NOMO-1 treated with DMSO at 0.1 percent for 48 hours (cell line): ENCODE results near the gene OR5K3.
A peak's percentile ranks its signal among the peaks of the same experiment; 100 is the strongest.
"Not testable (repeated sequence)": the region's sequence is repeated elsewhere in the genome, so short reads cannot be mapped to it uniquely, and the experiment has no call there.

Experiments
- DNase-seq: peaks from one replicate; lab custom pipeline; 2025; ENCODE audit not compliant: unreplicated experiment; lab: John Stamatoyannopoulos, UW

Gene OR5K3, protein sequence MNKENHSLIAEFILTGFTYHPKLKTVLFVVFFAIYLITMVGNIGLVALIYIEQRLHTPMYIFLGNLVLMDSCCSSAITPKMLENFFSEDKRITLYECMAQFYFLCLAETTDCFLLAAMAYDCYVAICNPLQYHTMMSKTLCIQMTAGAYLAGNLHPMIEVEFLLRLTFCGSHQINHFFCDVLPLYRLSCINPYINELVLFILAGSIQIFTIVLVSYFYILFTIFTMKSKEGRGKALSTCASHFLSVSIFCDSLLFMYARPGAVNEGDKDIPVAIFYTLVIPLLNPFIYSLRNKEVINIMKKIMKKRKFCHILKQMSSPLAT

DNA sequence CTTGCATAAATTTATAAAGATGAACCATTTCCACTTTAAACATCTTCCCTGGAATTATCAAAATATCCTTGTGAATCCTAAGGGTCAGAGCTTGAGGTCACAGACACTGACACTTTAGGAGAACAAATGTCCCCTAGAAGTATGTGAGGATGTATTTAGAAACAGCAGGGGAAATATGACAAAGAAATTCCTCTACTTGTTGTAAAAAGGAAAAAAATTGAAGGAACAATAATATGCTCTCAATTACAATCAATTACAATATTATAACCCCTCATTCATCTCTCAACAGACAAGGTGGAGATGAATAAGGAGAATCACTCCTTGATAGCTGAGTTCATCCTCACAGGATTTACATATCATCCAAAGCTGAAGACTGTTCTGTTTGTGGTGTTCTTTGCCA is at the start of gene OR5K3:
Gene OR5K3, plus strand, starts transcription at position 301 of the 400 bp plus-strand sequence. Its CDS starts 0 bp downstream, at position 301.
- no peak for DNase-seq

DNA sequence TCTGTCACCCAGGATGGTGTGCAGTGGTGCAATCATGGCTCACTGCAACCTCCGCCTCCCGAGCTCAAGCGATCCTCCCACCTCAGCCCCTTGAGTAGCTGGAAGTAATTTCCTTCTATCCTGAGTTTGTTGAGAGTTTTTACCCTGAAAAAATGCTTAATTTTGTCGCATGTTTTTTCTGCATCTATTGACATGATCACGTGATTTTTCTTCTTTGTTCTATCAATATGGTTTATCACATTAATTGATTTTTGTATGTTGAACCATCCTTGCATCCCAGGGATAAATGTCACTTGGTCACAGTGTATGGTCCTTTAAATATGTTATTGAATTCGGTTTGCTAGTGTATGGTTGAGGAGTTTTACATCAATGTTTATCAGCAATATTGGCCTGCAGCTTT is 48.7 kb upstream of the OR5K3 start:
- DNase-seq: no peak

DNA sequence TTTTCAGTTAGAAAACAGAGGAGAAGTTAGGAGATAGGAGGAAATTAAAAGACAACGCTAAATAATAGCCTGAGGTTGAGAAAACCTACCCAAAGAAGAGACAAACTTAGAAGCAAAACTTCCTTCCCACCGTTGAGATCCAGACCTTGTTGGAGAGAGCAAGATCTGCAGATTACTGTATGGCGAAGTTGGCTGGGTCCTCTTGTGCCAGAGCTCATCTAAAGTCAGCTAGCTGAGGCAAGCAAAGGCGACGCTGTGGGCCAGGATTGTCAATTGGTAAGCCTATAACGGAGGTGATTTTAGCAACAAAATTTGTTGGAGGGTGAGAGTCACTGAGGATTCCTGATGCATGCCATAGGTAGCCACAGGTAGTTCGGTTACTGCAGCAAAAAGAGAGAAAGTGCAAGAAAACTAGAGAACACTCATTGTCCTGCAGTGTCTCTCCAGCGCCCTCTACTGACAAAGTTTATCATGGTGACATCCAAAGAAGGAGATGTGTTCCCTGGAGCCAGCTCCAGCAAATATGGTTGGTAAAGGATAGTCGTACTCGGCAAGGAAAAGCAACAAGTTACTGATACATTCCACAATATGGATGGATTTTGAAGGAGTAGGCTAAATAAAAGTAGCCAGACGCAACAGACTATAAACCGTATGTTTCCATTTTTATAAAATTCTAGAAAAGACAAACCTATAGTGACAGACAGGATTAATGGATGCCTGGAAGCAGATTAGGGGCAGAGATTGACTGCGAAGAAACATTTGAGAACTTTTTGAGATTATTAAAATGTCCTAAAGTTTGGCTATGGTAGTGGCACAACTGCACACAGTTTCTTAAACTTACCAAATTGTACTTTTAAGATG is 46.6 kb upstream of the OR5K3 start:
- DNase-seq: peak; percentile 26

DNA sequence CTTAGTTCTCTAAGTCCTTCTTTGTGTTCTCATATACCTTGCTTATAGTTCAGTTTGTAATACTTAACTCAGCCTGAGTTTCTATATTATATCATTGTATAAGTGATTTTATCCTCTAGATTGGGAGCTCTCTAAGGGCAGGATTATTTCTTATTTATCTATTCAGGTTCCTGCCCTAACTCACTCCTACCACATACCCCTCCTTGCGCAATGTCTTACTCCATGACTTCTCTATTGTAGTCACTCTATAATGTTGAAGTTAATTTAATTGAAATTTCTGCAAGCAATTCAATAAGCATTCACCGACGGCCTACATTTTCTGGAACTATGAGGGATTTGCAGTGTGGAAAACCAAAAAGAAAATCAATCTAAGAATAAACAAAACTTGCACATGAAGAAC is 40.4 kb upstream of the OR5K3 start:
- no peak for DNase-seq

DNA sequence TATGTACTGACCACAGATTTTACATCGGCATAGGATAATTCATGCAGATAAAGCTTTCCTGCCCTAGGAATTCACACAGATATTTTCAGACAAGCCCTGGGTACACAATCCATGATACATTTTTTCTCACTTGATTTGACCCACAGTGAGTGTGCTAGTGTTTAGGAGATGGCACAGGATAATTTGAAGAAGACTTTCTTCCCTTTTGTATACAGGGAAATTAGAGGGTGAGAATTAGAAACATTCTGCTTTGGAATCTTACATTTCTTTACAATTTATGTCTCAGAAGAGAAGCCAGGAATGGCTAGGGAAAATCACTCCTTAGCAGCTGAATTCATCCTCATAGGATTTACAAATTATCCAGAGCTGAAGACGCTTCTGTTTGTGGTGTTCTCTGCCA is 36.9 kb upstream of the OR5K3 start, which contains the start of gene OR5K4:
Gene OR5K4, plus strand, starts transcription at position 301 of the 400 bp plus-strand sequence. Its CDS starts 0 bp downstream, at position 301.
- DNase-seq: no peak

DNA sequence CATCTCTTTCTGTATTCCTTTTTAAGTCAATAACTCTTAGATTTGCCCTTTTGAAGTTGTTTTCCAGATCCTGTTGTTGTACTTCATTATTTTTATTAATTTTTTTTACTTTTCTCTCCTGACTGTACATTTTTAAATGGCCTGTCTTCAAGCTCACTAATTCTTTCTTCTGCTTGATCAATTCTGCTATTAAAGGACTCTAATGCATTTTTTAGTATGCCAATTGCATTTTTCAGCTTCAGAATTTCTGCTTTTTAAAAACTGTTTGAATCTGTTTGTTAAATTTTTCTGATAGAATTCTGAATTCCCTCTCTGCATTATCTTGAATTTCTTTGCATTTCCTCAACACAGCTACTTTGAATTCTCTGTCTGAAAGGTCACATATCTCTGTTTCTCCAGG is 31.2 kb upstream of the OR5K3 start:
- no peak for DNase-seq

DNA sequence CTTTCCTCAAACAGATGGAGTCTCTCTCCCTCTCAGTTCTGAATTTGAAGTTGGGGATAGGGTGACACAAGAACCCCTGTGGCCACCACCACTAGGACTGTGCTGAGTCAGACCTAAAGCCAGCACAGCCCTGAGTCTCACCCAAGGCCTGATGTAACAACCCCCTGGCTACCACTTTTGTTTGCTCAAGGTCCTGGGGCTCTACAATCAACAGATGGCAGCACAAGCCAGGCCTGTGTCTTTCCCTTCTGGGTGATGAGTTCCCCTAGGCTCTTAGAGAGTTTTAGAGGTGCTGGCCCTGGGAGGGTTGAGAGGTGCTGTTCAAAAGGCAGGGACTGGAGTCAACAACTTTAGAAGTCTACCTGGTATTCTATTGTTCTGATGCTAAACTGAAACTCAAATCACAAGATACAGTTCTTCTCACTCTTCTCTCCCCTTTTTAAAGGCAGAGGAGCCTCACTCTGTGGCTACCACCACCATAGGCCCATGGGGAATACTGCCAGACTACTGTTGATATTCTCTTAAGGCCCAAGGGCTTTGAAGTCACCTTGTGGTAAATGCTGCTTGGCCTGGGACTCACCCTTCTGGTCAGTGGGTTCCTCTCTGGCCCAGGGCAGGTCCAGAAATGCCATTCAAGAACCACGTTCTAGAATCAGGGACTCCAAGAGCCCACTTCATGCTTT is 30.3 kb upstream of the OR5K3 start:
- DNase-seq: no peak

DNA sequence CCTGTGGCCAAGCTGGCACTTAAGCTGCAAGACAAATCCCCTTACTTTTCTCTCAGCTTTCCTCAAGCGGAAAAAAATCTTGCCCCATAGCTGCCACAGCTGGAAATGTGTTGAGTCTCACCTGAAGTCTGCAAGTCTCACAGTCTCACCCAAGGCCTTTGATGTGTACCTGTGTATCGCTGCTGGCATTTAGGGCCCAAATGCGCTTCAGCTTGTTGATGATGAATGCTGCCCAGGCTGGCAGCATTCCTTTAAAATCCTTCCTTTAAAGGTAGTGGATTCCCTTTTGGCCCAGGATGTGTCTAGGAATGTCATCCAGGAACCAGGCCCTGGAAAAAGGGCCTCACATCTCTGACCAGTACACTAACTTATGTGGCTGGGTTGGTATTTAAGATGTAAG is 29.8 kb upstream of the OR5K3 start:
- DNase-seq: no peak

DNA sequence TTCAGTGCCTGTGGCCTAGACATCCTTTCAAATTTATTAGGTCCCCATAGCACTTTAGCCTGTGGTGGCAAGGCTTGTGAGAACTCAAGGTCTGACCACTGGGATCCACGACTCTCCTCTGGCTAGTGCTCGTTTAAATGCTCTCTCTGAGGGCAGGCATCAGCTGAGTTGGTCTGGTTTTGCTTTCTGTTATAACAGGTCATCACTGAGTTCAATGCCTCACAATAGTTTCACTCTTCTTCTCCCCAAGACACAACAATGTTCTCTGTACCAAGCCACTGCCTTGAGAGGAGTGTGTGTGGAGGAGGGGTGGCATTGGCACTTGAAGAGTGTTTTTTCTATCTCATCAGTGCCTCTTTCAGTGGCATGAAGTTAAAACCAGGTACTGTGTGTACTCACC is 29.2 kb upstream of the OR5K3 start:
- DNase-seq: no peak

DNA sequence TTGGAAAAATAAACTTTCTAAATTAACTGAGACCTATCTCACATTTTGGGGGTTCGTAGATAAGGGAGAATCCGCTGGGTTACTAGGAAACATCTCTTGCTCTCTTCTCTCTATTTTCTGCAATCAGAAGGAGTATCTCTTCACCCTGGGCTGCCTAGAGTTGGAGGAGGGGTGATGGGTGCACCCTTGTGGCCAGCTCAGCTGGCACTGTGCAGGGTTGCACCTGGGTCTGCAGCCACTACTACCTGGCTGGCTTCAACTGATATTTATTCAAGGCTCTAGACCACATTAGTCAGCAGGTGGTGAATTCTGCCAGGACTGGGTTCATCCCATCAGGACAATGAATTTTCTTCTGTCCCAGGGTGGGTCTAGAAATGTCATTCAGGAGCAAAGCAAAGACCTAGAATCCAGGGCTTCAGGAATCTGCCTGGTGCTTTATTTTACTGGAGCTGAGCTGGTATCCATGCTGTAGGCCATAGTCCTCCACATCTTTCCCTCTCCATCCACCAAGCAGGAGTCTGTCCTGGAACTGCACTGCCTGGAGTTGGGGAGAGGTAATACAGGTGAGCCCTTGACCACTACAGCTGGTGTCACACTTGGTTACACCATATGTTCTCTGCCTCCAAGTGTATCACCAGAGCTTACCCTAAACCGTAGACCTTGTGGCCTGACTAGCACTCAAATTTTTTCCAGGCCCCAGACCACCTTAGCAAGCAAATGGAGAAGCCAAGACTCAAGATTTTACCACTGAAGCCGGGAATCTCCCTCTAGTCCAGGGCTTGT is 22.8 kb upstream of the OR5K3 start:
- DNase-seq: no peak

DNA sequence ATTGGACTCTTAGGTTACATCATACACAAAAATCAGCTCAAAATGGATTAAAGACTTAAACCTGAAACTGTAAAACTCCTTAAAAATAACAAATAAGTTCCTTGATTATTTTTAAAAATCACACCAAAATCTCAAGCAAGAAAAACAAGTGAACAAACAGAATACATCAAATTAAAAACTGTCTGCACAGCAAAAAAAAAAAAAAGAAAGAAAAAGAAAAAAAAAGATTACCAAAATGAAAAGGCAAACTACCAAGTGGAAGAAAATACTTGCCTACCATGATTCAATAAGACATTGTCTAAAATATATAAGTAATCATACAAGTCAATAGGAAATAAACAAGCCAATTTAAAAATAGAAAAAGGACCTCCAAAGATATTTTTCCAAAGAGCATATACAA is 19.3 kb upstream of the OR5K3 start:
- no peak for DNase-seq

DNA sequence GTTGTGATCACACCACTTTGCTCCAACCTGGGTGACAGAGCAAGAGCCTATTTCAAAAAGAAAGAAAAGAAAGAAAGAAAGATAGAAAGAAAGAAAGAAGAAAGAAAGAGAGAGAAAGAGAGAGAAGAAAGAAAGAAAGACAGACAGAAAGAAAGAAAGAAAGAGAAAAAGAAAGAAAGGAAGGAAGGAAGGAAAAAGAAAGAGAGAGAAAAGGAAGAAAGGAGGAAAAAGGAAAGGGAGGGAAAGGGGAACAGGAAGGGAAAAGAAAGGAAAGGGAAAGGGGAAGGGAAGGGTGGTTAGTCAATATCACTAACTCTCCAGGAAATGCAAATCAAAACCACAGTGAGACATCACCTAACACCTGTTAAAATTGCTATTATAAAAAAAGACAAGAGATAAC is 18.6 kb upstream of the OR5K3 start:
- DNase-seq: no peak

DNA sequence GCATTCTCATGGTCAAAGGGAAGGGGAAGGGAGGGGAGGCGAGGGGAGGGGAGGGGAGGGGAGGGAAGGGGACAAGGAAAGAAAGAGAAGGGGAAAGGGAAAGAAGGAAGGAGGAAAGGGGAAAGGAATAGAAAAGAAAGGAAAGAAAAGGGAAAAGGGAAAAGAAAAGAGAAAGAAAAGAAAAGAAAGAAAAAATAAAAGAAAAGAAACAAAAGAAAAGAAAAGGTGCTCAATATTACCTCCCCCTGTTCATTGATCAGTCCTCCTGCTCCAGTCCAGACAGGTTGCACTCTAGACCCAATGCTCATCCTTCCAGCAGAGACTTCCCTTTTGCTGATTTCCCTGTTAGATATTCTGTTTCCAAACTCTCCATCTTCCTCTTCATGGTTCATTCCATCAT is 18.0 kb upstream of the OR5K3 start:
- no peak for DNase-seq

DNA sequence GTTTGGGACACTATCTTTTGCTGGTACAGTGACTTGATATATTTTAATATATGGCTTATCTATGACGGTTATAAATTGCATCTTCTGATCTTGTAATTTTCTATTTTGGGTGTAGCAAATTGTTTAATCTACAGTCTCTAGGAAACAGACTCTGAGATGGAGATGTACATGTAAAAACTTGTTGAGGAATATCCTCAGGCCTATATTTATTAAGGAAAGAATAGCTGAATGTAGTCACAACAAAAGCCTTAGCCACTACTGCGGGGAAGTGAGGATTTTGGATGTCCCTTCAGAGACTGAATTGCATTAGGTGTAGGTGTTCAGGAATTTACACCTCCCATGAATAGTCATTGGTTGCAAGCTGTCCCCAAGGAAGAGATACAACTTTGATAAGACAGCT is 13.8 kb upstream of the OR5K3 start:
- no peak for DNase-seq

DNA sequence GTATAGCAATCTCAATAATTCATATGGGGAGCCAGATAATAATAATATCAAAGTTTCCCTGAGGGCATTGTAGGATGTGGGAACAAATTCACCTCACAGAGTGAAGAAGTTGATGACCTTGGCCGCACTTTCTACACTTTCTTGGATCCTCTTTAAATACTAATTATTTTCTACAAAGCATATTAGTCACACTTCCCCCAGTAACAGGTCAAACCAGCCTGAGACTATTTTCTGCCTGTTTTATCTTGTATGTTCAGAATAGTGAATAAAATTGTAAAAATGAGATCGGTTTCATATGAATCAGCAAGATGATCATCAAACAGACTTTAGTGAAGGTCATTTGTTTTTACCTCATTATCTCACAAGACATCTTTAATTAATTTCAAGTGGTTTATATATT is 2.3 kb upstream of the OR5K3 start:
- no peak for DNase-seq

DNA sequence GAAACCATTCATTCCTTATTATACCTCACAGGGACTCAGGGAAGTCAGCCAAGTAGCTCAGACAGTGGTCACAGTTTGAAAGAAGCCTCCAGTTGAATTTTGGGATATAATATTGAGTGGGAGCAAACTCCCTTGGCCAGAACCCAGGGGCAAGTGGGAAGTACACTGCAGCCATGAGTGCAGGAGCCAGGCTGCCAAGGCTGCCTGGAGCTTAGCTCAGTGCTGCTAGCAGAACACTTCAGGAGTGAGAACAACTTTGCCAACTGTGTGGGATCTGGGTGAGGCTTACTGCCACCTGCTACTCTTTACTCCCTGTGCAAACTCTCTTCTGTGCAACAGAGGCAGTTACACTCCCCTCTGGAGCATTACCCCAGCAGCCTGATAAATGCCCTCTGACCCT is 4.6 kb downstream of the OR5K3 start:
- DNase-seq: no peak

DNA sequence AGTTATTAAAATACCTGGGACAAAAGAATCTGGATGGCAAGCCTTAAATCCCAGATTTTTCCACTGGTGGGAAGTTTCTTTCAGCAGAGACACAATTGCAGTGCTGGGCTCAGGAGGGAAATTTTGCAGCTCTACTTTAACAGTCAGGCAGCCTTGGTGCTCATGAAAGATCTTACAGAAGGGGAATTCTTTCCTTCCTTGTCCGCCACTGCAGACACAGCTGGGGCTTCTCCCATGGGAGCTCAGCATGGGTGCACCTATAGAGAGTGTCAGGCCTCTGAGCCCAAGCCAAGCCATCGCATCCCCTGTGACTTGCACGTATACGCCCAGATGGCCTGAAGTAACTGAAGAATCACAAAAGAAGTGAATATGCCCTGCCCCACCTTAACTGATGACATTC is 6.0 kb downstream of the OR5K3 start:
- not testable (repeated sequence) for DNase-seq

DNA sequence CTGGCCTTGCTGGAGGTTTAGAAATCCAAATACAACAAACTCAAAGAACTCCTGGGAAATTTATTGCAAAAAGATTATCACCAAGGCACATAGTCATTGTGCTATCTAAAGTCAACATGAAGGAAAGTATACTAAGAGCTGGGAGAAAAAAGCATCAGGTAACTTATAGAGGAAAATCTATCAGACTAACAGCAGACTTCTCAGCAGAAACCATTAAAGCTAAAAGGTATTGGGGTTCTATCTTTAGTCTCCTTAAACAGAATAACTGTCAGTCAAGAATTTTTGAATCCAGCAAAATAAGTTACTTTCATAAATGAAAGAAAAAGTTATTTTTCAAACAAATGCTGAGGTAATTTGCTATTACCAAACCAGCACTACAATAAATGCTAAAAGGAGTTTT is 8.0 kb downstream of the OR5K3 start:
- DNase-seq: no peak

DNA sequence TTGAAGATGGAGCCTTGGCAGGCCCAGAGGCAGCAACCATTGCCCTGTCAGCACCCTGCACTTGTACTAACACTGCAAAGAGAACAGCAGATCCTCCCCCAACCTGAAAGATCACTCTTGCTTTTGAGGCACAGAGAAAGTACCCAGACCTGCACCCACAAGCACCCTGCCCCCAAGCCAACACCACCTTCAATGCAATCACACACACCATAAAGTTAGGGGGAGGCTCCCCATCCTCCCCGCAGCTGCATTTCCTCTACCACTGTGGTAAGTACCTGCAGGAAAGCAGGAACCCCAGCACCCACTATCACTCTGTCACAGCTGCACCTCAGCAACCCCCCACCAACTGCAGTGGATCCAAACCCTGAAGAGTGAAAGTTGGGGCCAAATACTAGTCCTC is 12.0 kb downstream of the OR5K3 start:
- no peak for DNase-seq

DNA sequence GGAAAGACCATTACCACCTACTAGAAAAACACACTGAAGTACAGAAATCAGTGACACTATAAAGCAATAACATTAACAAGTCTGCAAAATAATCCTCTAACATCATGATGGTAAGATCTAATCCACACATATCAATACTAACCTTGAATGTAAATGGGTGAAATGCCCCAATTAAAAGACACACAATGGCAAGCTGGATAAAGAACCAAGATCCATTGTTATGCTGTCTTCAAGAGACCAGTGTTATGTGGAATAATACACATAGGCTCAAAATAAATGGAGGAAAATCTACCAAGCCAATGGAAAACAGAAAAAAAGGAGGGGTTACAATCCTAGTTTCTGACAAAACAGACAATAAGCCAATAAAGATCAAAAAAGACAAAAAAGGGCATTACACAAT is 13.5 kb downstream of the OR5K3 start:
- DNase-seq: no peak

DNA sequence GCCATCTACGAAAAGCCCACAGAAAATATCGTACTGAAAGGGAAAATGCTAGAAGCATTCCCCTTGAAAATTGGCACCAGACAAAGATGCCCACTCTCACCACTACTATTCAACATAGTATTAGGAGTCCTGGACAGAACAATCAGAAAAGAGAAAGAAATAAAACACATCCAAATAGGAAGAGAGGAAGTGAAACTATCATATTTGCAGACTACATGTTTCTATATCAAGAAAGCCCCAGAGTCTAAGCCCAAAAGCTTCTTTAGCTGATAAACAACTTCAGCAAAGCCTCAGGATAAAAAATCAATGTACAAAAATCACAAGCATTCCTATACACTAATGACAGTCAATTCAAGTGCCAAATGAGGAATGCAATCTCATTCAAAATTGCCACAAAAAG is 15.6 kb downstream of the OR5K3 start:
- DNase-seq: peak; percentile 19
